ENCODE results near the gene PRRC2A.

DNA sequence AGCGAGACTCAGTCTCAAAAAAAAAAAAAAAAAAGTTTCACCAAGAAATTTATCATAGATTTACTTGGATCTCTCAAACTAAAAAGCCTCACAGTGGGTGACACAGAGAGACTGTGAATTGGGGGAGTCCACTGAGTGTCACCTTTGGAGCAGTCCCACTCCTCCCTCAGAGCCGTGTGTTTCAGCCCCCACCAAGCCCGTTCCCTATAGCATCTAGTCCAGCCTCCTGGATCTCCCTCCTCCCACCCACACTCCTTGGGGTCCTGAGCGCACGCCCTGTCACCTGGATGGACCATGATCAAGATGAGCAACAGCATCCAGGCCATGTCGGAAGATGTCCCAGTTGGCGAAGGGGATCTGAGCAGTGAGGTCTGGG, 28.1 kb upstream of the PRRC2A start:
- TF ChIP-seq, protein P1, sequence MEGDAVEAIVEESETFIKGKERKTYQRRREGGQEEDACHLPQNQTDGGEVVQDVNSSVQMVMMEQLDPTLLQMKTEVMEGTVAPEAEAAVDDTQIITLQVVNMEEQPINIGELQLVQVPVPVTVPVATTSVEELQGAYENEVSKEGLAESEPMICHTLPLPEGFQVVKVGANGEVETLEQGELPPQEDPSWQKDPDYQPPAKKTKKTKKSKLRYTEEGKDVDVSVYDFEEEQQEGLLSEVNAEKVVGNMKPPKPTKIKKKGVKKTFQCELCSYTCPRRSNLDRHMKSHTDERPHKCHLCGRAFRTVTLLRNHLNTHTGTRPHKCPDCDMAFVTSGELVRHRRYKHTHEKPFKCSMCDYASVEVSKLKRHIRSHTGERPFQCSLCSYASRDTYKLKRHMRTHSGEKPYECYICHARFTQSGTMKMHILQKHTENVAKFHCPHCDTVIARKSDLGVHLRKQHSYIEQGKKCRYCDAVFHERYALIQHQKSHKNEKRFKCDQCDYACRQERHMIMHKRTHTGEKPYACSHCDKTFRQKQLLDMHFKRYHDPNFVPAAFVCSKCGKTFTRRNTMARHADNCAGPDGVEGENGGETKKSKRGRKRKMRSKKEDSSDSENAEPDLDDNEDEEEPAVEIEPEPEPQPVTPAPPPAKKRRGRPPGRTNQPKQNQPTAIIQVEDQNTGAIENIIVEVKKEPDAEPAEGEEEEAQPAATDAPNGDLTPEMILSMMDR (conservative IDR thresholded peaks at IDR 0.05; ENCODE audit: low read length), result no peak
- TF ChIP-seq EZH2phosphoT487 (IDR thresholded peaks at IDR 0.05; ENCODE audit: borderline replicate concordance, low read depth, low read length), result no peak

All from OCI-LY7 (cell line).